Left lung (tissue), 10 donors: ENCODE data around the gene BLNK. TPM values are rescaled to one million over a fixed set of nuclear protein-coding genes. Genes with fewer than 3 reads are reported as not detected.

Experiments
- ATAC-seq: fragments of 200-7000 bp; cut with Tn5 transposase; one replicate; pipeline ENCODE4 v1.9.1; 2020; ENCODE audit warnings: moderate library complexity
- DNase-seq, 4 donors: peaks; one replicate each; pipeline ENCODE4 v3.0.0-alpha.2; 2013 to 2020
- H3K27ac ChIP-seq, 2 donors: fragments of 200-600 bp; sonication (generic) in 1 of 2; one replicate each; pipeline versions ENCODE4 v1.5.0 to v1.8.0; 2020 to 2021
- H3K27me3 ChIP-seq, 2 donors: fragments of 200-600 bp; sonication (generic) in 1 of 2; one replicate each; pipeline versions ENCODE4 v1.5.0 to v1.8.0; 2020 to 2021
- H3K36me3 ChIP-seq, 2 donors: fragments of 200-600 bp; sonication (generic) in 1 of 2; one replicate each; pipeline versions ENCODE4 v1.5.0 to v1.8.0; 2020 to 2021
- H3K4me1 ChIP-seq, 2 donors: fragments of 200-600 bp; one replicate each; pipeline ENCODE4 v1.8.0; 2021
- H3K4me3 ChIP-seq, 2 donors: fragments of 200-600 bp; sonication (generic) in 1 of 2; one replicate each; pipeline versions ENCODE4 v1.5.0 to v1.8.0; 2020 to 2021; ENCODE audit warnings: mild to moderate bottlenecking in 1 of 2
- H3K9me3 ChIP-seq, 2 donors: fragments of 200-600 bp; sonication (generic) in 1 of 2; one replicate each; pipeline versions ENCODE4 v1.5.0 to v1.8.0; 2020 to 2021
- intact Hi-C, 2 donors: fragments of 100-400 bp; cut with DNase I; formaldehyde crosslinking; loops; one replicate each; pipeline versions ENCODE4 v1.11.2 to v1.14.2; 2022
- polyA plus RNA-seq, 6 donors: library from polyadenylated mRNA; unstranded; fragments of 120-200 nt; gene quantifications; one replicate each; pipeline ENCODE4 v1.2.1, GENCODE V29; 2013; ENCODE audit not compliant: insufficient read length in 6 of 6
- total RNA-seq, 2 donors: library from RNA; stranded (reverse); fragmentation: NEBNext Ultra II Directional; extraction: Animal tissue kit (Norgen Biotek cat#: 25700); gene quantifications; one replicate each; pipeline ENCODE4 v1.2.1, GENCODE V29; 2021
- TF ChIP-seq, protein P1 (sequence below), 2 donors: fragments of 200-600 bp; sonication (generic) in 1 of 2; IDR thresholded peaks; one replicate each; pipeline versions ENCODE4 v1.5.0 to v1.8.0; 2021; ENCODE audit warnings: antibody characterized with exemption in 2 of 2
- donor health status: DM: no; HTN: yes; CAD: no.
- donor health status: DM: no; HTN: no; CAD: no.

BLNK gene
- total and polyA plus RNA-seq, 8 donors = 7.9 to 18.8 (median 15.2) TPM

DNA sequence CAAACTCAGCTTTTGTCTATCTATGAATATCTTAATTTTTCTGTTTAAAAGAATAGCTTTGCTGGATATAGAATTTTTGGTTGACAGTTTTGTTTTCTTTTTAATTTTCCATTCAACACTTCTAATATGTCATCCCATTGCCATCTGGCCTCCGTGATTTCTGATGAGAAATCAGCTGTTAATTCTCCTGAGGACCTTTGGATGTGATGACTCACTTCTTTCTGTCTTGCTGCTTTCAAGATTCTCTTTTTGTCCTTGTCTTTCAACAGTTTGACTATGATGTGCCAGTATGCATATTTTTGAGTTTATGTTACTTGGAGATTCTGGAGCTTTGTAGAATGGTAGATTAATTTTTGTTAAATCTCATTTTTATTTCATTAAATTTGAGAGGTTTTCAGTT lies 102.8 kb downstream of the BLNK start:
- Histone ChIP-seq H3K9me3 (peaks cover 0 to 59% of the 10 kb centered on the region in 2 donors), H3K27ac (no peak overlapping the region)

DNA sequence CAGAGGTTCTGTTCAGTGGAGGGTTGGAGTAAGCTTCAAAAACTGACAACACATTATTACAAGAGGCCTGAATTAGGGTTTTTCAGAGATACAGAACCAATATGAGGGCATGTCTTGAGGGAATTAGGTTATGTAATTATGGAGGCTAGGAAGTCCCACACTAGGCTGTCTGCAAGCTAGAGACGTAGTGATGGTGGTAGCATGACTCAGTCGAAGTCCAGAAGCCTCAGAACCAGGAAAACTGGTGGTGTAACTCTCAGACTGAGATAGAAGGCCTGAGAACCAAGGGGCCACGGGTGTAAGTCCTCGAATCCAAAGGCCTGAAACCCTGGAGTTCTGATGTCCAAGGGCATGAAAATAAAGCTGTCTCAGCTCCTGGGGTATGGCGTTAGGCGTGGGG lies 105.6 kb downstream of the BLNK start:
- intact Hi-C loops = no loop called here
- TF ChIP-seq, protein P1, sequence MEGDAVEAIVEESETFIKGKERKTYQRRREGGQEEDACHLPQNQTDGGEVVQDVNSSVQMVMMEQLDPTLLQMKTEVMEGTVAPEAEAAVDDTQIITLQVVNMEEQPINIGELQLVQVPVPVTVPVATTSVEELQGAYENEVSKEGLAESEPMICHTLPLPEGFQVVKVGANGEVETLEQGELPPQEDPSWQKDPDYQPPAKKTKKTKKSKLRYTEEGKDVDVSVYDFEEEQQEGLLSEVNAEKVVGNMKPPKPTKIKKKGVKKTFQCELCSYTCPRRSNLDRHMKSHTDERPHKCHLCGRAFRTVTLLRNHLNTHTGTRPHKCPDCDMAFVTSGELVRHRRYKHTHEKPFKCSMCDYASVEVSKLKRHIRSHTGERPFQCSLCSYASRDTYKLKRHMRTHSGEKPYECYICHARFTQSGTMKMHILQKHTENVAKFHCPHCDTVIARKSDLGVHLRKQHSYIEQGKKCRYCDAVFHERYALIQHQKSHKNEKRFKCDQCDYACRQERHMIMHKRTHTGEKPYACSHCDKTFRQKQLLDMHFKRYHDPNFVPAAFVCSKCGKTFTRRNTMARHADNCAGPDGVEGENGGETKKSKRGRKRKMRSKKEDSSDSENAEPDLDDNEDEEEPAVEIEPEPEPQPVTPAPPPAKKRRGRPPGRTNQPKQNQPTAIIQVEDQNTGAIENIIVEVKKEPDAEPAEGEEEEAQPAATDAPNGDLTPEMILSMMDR (IDR thresholded peaks at IDR 0.05) = no peak

More for the DNA sequence above, 102.8 kb downstream of the BLNK start:
- intact Hi-C loops = no loop called here
- no peaks in the 10 kb centered on the region for H3K4me1 ChIP-seq
- H3K4me3 ChIP-seq = no peak overlapping the region
- ATAC-seq (no peak), DNase-seq (no peak)
- TF ChIP-seq, protein P1 (IDR thresholded peaks at IDR 0.05) = no peak
- H3K36me3 ChIP-seq = no peaks in the 10 kb centered on the region
- no peaks in the 10 kb centered on the region for H3K27me3 ChIP-seq

DNA sequence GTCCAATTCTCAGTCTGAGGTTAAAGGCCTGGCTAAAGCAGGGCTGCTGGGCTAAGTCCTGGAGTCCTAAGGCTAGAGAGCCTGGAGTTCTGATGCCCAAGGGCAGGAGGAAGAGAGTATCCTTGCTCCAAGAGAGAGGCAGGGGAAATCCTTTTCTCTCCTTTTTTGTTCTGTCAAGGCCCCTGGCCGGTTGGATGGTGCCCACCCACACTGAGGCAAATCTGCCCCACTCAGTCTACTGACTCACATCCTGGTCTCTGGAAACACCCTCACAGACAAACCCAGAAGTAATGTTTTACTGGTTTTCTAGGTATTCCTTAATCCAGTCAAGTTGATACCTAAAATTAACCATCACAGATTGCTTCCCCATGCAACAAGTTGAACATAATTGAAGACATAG lies 118.3 kb downstream of the BLNK start:
- Histone ChIP-seq H3K36me3 (peaks cover 0 to 77% of the 10 kb centered on the region in 2 donors), H3K4me3 (no peak overlapping the region)
- ATAC-seq = no peak

More for the DNA sequence above, 105.6 kb downstream of the BLNK start:
- H3K4me1 ChIP-seq = no peaks in the 10 kb centered on the region
- peaks cover 0 to 44% of the 10 kb centered on the region in 2 donors for H3K9me3 ChIP-seq
- ATAC-seq (no peak), DNase-seq (no peak)
- no peaks in the 10 kb centered on the region for H3K36me3 ChIP-seq
- no peak overlapping the region for H3K27ac ChIP-seq
- H3K4me3 ChIP-seq = no peak overlapping the region
- H3K27me3 ChIP-seq = no peaks in the 10 kb centered on the region

DNA sequence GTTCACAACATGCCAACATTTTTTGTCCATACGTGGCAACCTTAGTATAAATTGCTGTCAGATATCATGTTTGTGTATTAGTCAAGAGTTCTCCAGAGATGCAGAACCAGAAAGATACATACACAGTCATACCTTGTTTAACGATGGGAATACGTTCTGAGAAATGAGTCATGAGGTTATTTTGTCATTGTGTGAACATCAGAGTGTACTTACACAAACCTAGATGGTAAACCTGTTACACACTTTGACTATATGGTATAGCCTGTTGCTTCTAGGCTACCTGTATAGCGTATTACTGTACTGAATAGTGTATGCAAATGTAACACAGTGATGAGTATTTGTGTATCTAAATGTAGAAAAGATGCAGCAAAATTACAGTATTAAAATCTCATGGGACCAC lies 118.9 kb downstream of the BLNK start:
- DNase-seq = no peak
- no peaks in the 10 kb centered on the region for H3K27me3 ChIP-seq
- no peak for ATAC-seq
- intact Hi-C loops = no loop called here
- peaks cover 0 to 77% of the 10 kb centered on the region in 2 donors for H3K36me3 ChIP-seq
- H3K4me1 ChIP-seq = no peaks in the 10 kb centered on the region
- no peaks in the 10 kb centered on the region for H3K9me3 ChIP-seq
- no peak overlapping the region for H3K27ac ChIP-seq
- no peak overlapping the region for H3K4me3 ChIP-seq
- TF ChIP-seq, protein P1 (IDR thresholded peaks at IDR 0.05) = no peak

More for the DNA sequence above, 118.3 kb downstream of the BLNK start:
- H3K27ac ChIP-seq = no peak overlapping the region
- H3K9me3 ChIP-seq = no peaks in the 10 kb centered on the region
- H3K4me1 ChIP-seq = no peaks in the 10 kb centered on the region
- DNase-seq = no peak
- intact Hi-C loops = no loop called here
- TF ChIP-seq, protein P1 (IDR thresholded peaks at IDR 0.05) = no peak
- H3K27me3 ChIP-seq = no peaks in the 10 kb centered on the region

Other genes with a start within 250 kb of the BLNK start
- 1 to 10 TPM; 7.9 TPM for gene CCNJ, start 228.0 kb downstream of the BLNK start, total RNA-seq
- 10 to 100 TPM; 15.3 to 17.7 (median 16.9) TPM for gene CCNJ, start 228.0 kb downstream of the BLNK start, polyA plus RNA-seq
- gene ZNF518A, start 141.3 kb downstream of the BLNK start, total RNA-seq = 10 to 100 TPM; 19.5 to 23.1 TPM
- 10 to 100 TPM; 47.5 to 55.1 (median 50.8) TPM for gene ZNF518A, start 141.3 kb downstream of the BLNK start, polyA plus RNA-seq
- gene DNTT, start 32.9 kb upstream of the BLNK start, total RNA-seq = not detected
- under 1 TPM in 5 of 6 donors, not detected in 1; 0.08 to 0.20 (median 0.11) TPM for gene DNTT, start 32.9 kb upstream of the BLNK start, polyA plus RNA-seq
- not detected for gene OPALIN, start 87.4 kb upstream of the BLNK start, total RNA-seq
- gene OPALIN, start 87.4 kb upstream of the BLNK start, polyA plus RNA-seq = not detected
- gene TLL2, start 242.4 kb upstream of the BLNK start, total RNA-seq = under 1 TPM; 0.09 to 0.47 TPM
- under 1 TPM; 0.22 to 0.69 (median 0.29) TPM for gene TLL2, start 242.4 kb upstream of the BLNK start, polyA plus RNA-seq